ENCODE results near the gene ZNF334. TPM values are rescaled to one million over a fixed set of nuclear protein-coding genes. Genes with fewer than 3 reads are reported as not detected.

Gene ZNF334
- total RNA-seq, 1 experiment from 2014 or later: 18.7 TPM

GRCh38 chr20:46547995-46548394 lies 34.6 kb upstream of the ZNF334 start:
- TF ChIP-seq SOX15 (CRISPR knock-in tag; IDR thresholded peaks at IDR 0.05) (no peak), FOXK1 (CRISPR knock-in tag; IDR thresholded peaks at IDR 0.05) (no peak), ZNF671 (CRISPR knock-in tag; IDR thresholded peaks at IDR 0.05) (no peak), USF2 (CRISPR knock-in tag; IDR thresholded peaks at IDR 0.05) (no peak), NFATC4 (CRISPR knock-in tag; IDR thresholded peaks at IDR 0.05) (no peak), NR3C1 (CRISPR knock-in tag; conservative IDR thresholded peaks at IDR 0.05; ENCODE audit: low read depth) (no peak), OVOL2 (CRISPR knock-in tag; IDR thresholded peaks at IDR 0.05; ENCODE audit: borderline replicate concordance) (no peak), ZNF138 (CRISPR knock-in tag; conservative IDR thresholded peaks at IDR 0.05) (no peak), FOXP4 (CRISPR knock-in tag; IDR thresholded peaks at IDR 0.05) (no peak), CBFB (CRISPR knock-in tag; IDR thresholded peaks at IDR 0.05; ENCODE audit: low read depth) (no peak), RORB (CRISPR knock-in tag; IDR thresholded peaks at IDR 0.05) (no peak), ERG (CRISPR knock-in tag; IDR thresholded peaks at IDR 0.05) (no peak), NFE2L1 (CRISPR knock-in tag; IDR thresholded peaks at IDR 0.05) (no peak), ESRRA (CRISPR knock-in tag; IDR thresholded peaks at IDR 0.05; ENCODE audit: borderline replicate concordance) (no peak), MLX (CRISPR knock-in tag; IDR thresholded peaks at IDR 0.05) (no peak), ZNF232 (CRISPR knock-in tag; IDR thresholded peaks at IDR 0.05) (no peak)
- H3K4me3 Mint-ChIP-seq: no peak overlapping the region
- no peak for DNase-seq (ENCODE audit: low spot score)
- CTCF ChIA-PET: no interaction called here
- H3K27ac Mint-ChIP-seq: no peak overlapping the region
- no peaks in the 10 kb centered on the region for H3K36me3 Mint-ChIP-seq
- H3K4me1 Mint-ChIP-seq: peaks cover 25% of the 10 kb centered on the region
- no peak for ATAC-seq
- POLR2A ChIA-PET: no interaction called here
- no peaks in the 10 kb centered on the region for H3K9me3 Mint-ChIP-seq
- no peaks in the 10 kb centered on the region for H3K27me3 Mint-ChIP-seq (ENCODE audit: low read depth)

GRCh38 chr20:46546936-46547335 lies 33.6 kb upstream of the ZNF334 start:
- no peaks in the 10 kb centered on the region for H3K36me3 Mint-ChIP-seq
- ATAC-seq: no peak
- no peaks in the 10 kb centered on the region for H3K9me3 Mint-ChIP-seq
- H3K27me3 Mint-ChIP-seq (ENCODE audit: low read depth): no peaks in the 10 kb centered on the region
- POLR2A ChIA-PET: no interaction called here
- no peak overlapping the region for H3K4me3 Mint-ChIP-seq
- H3K4me1 Mint-ChIP-seq: peaks cover 15% of the 10 kb centered on the region
- no peak overlapping the region for H3K27ac Mint-ChIP-seq
- no peak for DNase-seq (ENCODE audit: low spot score)
- CTCF ChIA-PET: interaction anchor here (1.8 kb wide), 1 partner anchor 16 kb away, joined by 4 read pairs; no protein-coding TSS in a partner anchor
- no peak for TF ChIP-seq AR (CRISPR knock-in tag; IDR thresholded peaks at IDR 0.05)
- TF ChIP-seq CTCF (IDR thresholded peaks at IDR 0.05): no peak
- no peak for TF ChIP-seq ZBTB21 (CRISPR knock-in tag; IDR thresholded peaks at IDR 0.05; ENCODE audit: borderline replicate concordance)
- TF ChIP-seq ATF6 (CRISPR knock-in tag; IDR thresholded peaks at IDR 0.05): no peak
- no peak for TF ChIP-seq E2F4 (CRISPR knock-in tag; IDR thresholded peaks at IDR 0.05; ENCODE audit: borderline replicate concordance, low read depth)
- no peak for TF ChIP-seq USF1 (CRISPR knock-in tag; IDR thresholded peaks at IDR 0.05)
- no peak for TF ChIP-seq PRRX2 (CRISPR knock-in tag; IDR thresholded peaks at IDR 0.05)
